ENCODE results near the gene STK39. TPM values are rescaled to one million over a fixed set of nuclear protein-coding genes. Genes with fewer than 3 reads are reported as not detected.
"Not testable (repeated sequence)": the region's sequence is repeated elsewhere in the genome, so short reads cannot be mapped to it uniquely, and the experiment has no call there.

STK39 gene
- total RNA-seq, result 0.50 TPM

DNA sequence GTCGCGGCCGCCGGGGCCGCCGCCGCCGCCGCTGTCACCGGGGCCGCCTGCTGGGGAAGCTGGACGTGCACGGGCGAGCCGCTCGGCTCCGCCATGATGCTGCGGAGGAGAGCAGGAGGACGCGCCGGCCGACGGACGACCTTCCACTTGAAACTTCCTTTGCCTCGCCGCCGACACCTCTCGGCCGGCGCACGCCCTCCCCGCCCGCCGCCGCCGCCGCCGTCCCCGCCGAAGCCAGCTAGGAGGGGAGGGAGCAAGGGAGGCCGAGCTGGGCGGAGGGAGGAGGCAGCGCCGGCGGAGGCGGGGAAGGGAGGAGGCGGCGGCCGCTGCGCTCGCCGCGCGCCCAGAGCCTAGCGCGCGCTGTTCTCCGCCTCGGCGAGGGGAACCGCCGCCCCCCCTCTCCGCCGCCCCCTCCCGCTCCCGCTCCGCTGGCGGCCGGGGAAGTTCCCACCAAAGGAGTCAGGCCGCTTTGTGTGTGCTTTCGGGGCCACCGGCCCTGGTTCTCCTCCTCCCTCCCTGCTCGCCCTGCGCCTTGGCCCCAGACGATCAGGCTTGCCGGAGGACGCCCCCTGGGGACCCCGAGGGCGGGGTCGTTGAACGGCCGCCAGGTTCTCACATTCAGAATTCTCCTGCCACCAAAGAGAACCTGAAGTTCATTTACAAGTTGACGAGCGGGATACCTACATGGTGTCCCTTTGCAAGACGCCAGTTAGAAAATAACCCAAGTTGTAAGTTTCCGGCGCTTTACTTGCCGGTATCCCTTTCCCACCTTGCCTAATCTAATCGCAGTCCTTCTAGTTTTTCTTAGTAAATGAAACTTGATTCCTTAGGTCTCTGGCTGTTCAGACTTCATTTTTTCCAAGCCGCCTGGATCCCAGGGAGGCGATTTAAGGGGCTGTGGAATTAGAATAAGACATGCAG is at the start of gene STK39:
Gene STK39, minus strand, starts transcription at position 255 of the 921 bp plus-strand sequence. Its CDS starts 160 bp downstream, at position 95.
- DNase-seq (ENCODE audit: low spot score) (peak; percentile 50), ATAC-seq (peak; percentile 91)

GRCh38 chr2:168295051-168295450 is 47.7 kb upstream of the STK39 start:
- DNase-seq (ENCODE audit: low spot score) (no peak), ATAC-seq (no peak)

GRCh38 chr2:168294409-168294808 is 47.0 kb upstream of the STK39 start:
- no peak for DNase-seq (ENCODE audit: low spot score)
- ATAC-seq, result no peak

DNA sequence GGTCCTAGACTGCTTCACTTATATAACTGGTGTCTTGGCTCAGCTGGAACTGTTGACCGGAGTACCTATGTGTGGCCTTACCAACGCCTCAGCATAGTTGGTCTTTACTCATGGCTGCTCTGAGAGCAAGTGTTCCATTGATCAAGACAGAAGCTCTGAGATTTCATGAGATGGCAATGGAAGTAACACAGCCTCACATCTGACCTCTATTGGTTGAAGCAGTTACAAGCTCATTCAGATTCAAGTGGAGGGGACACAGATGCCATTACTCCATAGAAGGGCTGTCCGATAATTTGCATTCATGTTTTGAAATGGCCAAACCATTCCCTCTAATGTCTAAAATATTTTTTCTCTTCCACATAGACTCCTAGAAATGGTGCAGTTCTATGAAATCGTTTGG is 46.4 kb upstream of the STK39 start:
- ATAC-seq (no peak), DNase-seq (ENCODE audit: low spot score) (no peak)

- no peak for DNase-seq (ENCODE audit: low spot score)
- no peak for ATAC-seq
Observed at GRCh38 chr2:168290391-168290790, 43.0 kb upstream of the STK39 start.

- ATAC-seq (no peak), DNase-seq (ENCODE audit: low spot score) (no peak)
Observed at GRCh38 chr2:168289880-168290279, 42.5 kb upstream of the STK39 start.

DNA sequence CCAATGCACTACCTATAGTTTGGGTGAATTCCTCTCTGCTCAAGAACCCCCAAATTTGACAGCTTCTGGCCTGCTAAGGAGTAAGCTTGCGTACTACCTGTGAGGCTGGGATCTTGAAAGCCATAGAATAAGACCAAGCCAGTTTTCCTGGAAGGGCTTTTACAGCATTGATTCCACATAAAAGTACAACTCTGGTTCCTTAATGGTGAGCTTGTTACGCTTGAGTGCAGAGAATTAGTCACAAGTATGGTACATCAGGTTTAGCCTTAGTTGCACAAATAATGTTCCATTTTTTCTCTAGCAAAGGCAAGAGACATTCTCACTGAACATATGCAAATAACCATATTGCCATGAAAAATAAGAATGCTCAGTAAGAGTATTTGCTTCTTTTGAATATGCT is 39.1 kb upstream of the STK39 start:
- DNase-seq (ENCODE audit: low spot score), result no peak

GRCh38 chr2:168278424-168278888 is 31.1 kb upstream of the STK39 start:
- ATAC-seq, result no peak
- no peak for DNase-seq (ENCODE audit: low spot score)

More for the DNA sequence above, 39.1 kb upstream of the STK39 start:
- ATAC-seq, result no peak

- no peak for DNase-seq (ENCODE audit: low spot score)
- ATAC-seq, result no peak
Observed at GRCh38 chr2:168277276-168277675, 29.9 kb upstream of the STK39 start.

DNA sequence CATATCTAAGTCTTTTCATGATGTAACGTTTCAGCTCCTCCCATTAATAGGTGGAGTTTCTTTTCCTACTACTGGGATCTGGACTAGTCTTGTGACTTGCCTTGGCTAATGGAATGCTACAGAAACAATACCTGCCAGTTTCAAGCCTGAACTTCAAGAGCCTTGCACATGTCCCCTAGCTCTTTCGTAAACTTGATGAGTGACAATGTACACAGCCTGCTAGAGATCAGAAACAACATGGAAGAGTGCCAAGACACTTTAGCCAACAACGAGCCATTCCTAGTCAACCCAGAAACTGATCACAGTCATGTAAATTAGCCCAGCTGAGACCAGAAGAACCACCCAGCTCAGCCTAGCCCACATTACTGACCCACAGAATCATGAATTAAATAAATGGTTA is 24.8 kb upstream of the STK39 start:
- ATAC-seq, result peak; percentile 71
- DNase-seq (ENCODE audit: low spot score), result no peak

DNA sequence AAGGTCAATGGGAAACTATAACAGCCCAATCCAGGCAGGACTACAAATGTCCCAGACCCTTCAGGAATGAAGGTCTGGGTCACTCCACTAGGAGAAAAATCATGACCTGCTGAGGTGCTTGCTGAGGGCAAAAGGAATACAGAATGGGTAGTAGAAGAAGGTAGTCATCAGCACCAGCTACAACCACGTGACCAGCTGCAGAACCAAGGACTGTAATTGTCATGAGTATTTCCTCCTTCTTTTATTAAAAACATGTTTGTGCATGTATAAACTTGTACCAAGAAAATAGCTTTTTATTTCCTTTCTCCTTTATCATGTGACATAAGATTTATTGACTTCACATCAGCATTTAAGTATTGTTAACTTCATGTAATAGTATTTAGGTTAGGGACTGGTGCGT is 15.5 kb upstream of the STK39 start:
- not testable (repeated sequence) for DNase-seq (ENCODE audit: low spot score); ATAC-seq

DNA sequence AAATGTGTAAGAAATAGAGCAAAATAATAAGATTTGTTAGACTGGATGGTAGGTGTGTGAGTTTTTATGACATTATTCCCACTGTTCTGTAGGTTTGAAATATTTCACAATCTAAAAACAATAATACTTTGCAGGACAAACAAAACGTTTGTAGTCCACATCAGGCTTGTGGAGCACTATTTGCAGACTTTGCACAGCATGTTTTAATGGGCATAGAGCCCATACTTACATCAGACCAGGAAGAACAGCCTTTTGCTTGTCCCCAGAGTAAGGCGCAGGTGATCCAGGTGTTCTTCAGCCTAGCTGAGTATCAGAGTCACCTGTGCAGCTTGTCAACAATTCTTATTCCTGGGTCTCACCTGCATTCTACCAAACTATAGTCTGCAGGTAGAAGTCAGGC is 9.1 kb upstream of the STK39 start:
- ATAC-seq (peak; percentile 99), DNase-seq (ENCODE audit: low spot score) (no peak)

DNA sequence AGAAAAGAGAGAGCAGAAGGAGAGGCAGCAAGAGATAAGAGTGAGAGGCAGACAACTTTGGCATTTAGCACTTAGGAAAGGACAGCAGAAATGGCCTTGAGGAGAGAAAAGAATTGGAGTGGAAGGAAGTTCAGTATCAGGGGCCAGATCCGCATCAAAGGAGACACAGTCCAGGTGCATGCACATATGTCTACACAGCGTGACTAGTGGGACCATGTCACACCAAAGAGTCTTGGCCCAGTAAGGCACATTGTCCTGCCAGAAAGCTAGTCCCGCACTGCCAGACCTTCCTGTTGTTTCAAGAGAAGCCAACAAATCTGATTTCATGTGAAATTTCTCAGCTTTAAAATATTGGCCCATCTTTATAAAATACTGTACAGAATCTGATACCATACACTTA is 8.5 kb upstream of the STK39 start:
- ATAC-seq (no peak), DNase-seq (ENCODE audit: low spot score) (no peak)

DNA sequence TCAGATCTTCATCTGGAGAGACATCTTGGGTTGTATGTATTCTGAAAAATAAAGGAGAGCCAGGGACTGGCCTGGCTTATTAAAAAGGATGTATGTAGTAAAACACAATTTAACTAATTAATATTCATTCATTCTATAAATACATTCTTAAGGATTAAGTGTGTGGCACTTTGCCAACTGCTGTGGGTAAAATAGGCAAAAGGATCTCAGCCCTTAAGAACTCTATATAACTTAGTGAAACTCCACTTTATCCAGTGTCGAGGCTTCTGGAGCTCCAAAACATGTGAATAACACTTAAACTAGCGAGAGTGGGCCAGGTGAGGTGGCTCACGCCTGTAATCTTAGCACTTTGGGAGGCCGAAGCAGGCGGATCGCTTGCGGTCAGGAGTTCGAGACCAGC is 7.7 kb upstream of the STK39 start:
- no peak for ATAC-seq

GRCh38 chr2:168254158-168254935 is 7.0 kb upstream of the STK39 start:
- no peak for DNase-seq (ENCODE audit: low spot score)
- no peak for ATAC-seq

More for the DNA sequence above, 7.7 kb upstream of the STK39 start:
- DNase-seq (ENCODE audit: low spot score), result no peak

DNA sequence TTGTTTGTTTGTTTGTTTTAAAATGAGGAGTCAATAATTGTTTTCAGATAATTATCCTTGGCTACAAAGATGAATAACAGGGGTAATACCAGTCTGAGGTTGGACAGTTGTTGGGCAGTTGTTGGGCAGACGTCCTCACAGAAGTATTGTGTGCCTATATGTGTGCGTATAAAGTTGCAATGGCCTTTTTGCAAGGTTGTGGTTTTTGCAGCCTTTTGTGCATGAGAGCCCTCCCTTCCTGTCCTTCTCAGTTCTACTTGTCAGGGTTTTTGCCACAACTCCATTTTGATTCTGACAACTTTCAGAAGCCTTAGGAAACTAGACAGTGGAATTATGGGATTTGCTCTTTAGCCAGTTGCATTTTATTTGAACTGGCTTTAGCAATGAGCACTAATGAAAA is 6.0 kb upstream of the STK39 start:
- no peak for ATAC-seq
- DNase-seq (ENCODE audit: low spot score), result no peak

- ATAC-seq, result no peak
- DNase-seq (ENCODE audit: low spot score), result no peak
Observed at GRCh38 chr2:168252976-168253375, 5.6 kb upstream of the STK39 start.

DNA sequence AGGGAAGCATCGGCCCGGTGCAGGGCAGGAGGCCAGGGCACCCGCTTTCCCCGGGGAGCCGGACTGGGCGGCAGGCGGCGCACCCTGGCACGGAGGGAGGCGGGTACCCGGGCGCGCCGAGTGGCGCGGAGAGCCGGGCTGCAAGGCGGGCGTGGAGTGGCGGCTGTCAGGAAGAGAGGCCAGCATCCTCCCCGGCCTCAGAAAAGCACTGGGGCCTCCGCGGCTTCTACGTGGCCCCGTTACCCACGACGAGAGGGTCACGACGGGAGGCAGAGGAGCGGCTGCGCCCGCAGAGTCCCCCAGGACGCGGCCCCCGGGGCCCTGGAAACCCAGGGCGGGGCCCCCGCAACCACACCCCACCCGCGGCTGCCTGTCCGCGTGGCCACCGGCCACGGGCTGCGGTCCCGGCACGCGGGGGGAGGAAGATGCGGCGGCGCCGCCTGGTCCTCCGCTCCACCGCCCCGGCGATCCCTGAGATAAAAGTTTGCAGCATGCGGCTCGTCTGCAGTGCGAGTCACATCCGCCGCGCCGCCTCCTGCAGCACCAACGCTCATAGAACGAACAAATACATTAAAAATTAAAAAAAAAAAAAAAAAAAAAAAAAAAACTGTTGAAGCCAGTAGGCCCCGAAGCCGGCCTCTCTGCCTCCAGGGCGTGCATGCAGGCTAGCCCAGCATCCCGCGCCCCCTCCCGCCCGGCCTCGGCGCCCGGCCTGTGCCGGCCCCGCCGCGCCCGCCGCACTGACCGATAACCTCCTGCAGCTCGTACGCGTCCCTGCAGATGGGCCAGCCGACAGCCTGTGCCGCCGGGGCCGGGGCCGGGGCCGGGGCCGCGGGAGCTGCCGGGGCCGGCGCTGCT is 683 bp downstream of the STK39 start:
- DNase-seq (ENCODE audit: low spot score) (peak; percentile 60), ATAC-seq (peak; percentile 80)

- no peak for ATAC-seq
Observed at GRCh38 chr2:168246072-168246482, 1.3 kb downstream of the STK39 start.

GRCh38 chr2:168245074-168245825 is 2.1 kb downstream of the STK39 start:
- DNase-seq (ENCODE audit: low spot score) (no peak), ATAC-seq (no peak)

More at GRCh38 chr2:168246072-168246482, 1.3 kb downstream of the STK39 start:
- DNase-seq (ENCODE audit: low spot score), result no peak
